HUDEP-2 (cell line): ENCODE results near the gene FUBP1.
A peak's percentile ranks its signal among the peaks of the same experiment; 100 is the strongest.
"Not testable (repeated sequence)": the region's sequence is repeated elsewhere in the genome, so short reads cannot be mapped to it uniquely, and the experiment has no call there.

Experiments
- DNase-seq, 76 experiments: peaks; one replicate each; lab custom pipeline; 2025; ENCODE audit not compliant: unreplicated experiment in 76 of 76; lab: John Stamatoyannopoulos, UW

The FUBP1 gene

DNA sequence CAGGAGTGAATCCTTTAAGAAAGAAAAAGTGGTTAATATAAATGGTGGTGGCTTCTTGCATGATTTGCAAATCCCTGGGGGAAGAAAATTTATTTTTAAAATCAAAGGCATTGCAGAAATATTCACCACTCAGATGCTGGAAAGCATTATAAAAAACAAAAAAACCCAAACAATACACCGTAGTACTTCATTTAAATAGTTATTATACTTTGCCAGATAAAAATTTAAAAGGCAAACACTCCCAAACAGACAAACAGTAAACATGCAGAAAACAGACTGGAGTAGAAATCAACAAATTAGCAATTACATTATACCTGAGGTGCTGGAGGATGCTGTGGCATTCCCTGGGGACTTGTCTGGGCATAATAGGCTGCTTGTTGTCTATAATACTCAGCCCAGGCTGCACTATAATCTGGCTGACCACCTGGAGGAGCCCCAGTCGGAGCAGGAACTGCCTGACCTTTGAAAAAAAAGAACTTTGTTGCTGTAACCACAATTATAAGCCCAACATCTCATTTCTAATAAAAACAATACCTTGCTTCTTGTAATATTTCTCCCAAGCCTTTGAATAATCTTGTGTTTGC, 29.9 kb downstream of the FUBP1 start:
- DNase-seq = peak in 9 of 76 experiments; percentile 1 to 26 (median 10)

DNA sequence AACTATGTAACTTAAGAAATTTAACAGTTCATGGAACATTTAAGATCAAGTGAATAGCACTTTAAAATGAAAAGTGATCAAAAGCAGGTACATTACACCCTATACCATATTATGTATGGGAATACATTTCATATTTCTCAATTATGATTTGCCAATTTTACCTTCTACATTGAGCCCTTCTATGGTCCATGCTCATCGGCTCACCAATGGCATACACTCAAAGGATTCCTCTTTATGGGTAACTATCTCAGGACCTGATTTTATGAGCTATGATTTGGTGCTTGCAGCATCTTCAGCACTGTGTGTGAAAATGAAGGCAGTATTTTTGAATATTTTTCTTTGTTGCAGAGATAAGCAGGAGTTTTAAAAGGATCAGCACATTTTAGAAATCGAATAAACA, 33.5 kb downstream of the FUBP1 start:
- no peak for DNase-seq

DNA sequence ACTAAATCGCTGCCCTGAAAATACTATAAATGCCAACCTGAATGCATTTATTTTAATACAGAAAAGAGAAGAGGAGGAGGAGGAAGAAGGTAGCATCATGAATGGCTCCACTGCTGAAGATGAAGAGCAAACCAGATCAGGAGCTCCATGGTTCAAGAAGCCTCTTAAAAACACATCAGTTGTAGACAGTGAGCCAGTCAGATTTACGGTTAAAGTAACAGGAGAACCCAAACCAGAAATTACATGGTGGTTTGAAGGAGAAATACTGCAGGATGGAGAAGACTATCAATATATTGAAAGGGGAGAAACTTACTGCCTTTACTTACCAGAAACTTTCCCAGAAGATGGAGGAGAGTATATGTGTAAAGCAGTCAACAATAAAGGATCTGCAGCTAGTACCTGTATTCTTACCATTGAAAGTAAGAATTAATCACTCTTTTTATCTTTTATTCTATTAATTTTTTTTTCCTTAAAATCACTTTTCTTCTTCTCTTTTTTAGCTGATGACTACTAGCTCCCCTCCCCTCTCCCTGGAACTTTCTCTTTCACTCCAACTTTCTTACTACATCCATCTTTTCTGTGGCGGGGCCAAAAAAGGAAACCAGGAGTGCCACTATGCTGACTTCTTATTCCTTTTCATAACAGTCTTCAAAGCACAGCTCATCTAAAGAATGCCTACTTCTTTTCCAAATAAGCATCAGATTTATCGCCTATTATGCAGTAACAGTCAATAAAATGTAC, 36.3 kb downstream of the FUBP1 start:
- no peak for DNase-seq

DNA sequence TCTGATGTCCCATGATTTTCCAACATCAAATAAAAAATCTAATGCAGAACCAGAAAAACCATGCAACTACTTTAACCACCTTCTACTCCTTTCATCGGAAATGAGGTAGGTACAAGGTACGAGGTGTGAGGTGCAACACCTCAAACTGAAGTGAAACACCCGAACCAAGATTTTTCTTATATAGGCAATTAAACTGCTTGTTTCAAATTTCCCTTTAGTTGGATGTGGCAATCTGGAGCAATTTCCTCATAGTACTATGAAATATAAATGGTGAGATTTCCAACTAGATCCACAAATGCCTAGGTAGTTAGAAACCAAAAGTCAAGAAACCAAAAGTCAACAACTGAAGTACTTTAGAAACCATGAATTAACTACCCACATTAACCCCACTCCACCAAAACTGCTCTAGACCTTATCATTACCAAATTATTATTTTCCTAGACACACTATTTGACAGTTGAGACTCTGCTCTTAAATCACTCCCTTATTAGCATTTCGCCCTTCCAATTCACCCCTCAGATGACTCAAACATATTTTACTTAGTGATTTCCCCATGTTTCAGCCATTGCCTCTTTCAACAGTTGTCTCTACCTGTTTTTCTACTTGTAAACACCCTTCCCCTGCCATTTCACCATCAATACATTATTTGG, 37.8 kb downstream of the FUBP1 start:
- no peak for DNase-seq

DNA sequence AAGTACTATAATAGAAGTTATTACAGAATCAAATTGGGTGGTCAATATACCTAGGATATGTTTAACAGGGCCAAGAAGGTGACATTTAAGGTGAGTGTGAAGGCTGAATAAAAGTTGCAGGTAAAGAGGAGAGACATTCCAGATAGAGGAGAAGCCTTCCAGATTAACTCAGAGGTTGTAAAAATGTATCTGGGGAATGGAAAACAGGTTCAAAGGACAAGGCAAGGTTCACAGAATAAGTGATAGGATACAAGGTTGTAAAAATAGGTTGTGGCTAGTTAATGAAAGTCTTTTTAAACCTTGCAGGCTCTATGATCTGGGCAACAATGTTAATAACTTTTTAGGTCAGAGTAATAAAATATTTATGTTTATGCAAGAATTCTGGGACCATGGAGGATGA, 40.2 kb downstream of the FUBP1 start:
- no peak for DNase-seq

DNA sequence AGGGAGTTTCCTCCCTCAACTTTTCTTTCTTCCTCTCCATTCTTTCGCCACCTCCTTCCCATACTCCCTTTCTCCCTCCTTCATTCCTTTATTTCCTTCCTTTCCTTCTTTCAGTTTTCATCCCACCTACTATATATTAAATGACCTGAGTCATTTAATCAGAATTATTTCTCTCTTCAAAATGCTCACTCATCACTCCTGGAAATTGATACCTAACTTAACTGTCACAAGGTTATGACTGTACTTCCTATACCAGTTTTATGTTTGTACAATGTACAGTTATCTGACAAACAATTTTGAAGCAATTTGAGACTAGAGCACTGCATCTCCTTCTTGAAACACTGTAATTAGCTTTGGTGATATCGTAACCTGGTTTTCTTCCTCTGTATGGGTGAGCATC, 49.1 kb downstream of the FUBP1 start:
- DNase-seq = no peak

DNA sequence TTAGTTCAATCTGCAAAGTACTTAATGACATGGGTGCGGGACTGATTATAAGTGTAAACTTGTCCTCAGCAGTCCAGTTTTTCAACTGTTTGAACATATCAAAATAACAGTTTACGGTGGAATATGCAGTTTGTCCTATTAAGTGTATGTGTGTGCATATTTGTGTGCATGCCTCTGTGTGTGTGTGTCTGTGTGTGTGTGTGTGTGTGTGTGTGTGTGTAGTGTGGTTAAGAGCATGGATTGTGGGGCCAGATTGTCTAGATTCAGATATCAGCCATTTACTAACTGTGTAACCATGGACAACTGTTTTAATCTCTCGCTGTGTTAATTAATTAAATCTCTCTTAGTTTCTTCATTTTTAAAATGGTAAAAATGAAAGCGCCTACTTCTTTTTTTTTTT, 51.5 kb downstream of the FUBP1 start:
- no peak for DNase-seq

DNA sequence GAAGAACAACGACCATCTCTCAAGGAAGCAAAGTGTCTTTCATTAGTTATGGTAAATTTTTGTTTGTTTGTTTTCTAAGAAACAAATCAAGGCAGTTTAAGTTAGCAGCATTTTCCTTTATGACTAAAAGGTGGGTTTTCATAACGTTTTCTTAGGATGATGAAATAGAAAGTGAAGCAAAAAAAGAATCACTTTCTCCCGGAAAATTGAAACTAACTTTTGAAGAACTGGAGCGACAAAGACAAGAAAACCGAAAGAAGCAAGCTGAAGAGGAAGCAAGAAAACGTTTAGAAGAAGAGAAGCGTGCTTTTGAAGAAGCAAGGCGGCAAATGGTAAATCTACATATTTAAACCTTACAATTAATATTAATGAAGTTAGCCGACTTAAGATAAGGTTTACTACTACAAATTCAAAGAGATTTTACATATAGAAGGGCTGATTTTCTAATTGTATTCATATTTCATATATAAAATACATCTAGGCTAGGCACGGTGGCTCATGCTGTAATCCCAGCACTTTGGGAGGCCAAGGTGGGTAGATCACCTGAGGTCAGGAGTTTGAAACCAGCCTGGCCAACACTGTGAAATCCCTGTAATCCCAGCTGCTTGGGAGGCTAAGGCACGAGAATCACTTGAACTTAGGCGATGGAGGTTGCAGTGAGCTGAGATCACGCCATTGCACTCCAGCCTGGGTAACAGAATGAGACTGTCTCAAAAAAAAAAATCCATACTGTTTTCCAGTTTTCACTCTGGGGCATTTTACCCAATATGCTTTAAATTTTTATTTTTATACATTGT, 52.1 kb downstream of the FUBP1 start:
- no peak for DNase-seq

DNA sequence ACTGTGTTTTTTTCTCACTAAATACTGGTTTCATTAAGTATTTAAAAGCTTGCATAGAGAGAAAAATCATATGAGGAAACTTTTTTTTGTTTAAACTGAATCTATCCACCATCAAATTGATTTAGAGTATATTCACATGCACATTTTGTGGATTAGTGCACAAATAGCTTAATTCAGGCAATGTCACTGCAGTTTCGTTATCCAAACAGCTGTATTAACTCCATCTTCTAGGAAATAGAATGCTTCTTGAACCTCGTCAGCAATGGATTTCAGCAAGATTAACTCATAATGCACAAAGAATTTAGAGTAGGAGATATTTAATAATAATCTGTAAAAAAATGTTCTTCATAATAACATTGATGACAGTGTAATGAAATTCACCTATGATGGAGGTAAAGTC, 52.9 kb downstream of the FUBP1 start:
- DNase-seq = no peak

DNA sequence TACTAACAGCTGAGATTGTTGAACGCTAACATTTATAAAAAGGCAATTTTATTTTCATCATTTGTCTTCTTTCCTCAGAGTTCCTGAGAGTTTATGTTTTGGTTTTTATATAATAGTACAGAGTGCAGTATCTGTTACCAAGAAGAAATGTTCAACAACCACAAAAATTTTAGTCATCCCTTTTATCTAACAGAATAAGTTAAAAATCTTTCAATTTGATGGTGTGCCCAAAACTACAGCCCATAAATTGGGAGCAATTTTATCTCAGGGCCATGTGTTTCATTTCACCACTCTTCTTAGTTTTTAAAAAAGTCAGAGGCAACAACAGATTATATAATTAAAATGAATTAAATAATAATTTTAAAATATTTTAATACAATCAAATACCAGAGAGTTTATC, 53.4 kb downstream of the FUBP1 start:
- DNase-seq = no peak

DNA sequence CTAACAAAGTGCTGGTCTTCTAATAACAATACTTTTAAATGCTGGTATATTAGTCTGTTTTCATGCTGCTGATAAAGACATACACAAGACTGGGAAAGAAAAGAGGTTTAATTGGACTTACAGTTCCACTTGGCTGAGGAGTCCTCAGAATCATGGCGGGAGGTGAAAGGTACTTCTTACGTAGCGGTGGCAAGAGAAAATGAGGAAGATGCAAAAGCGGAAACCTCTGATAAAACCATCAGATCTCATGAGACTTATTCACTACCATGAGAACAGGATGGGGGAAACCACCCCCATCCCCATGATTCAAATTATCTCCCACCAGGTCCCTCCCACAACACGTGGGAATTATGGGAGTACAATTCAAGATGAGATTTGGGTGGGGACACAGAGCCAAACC, 60.0 kb downstream of the FUBP1 start:
- not testable (repeated sequence) for DNase-seq

DNA sequence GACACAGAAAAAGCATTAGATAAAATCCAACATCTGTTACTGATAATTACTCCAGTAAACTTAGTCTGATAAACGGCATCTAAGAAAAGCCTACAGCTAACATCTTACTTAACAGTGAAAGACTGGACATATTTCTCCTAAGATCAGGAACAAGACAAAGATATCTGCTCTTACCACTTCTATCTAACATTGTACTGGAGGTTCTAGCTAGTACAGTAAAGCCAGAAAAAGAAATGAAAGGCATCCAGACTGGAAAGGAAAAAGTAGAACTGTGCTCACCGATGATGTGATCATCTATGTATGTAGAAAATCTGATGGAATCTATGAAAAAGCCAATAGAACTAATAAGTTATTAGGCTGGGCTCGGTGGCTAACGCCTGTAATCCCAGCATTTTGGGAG, 68.8 kb downstream of the FUBP1 start:
- DNase-seq = no peak

DNA sequence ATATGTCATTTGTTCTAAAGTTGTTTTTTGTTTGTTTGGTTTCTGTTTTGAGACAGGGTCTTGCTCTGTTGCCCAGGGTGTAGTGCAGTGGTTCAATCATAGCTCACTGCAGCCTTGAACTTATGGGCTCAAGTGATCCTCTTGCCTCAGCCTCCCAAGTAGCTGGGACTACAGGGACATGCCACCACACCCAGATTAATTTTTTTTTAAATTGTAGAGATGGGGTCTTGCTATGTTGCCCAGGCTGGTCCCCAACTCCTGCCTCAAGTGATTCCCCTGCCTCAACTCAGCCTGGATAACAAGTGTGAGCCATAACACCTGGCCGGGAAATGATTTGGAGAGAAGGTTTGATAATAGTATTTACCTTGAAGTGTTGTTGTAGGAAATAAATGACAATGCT, 72.2 kb downstream of the FUBP1 start:
- no peak for DNase-seq

DNA sequence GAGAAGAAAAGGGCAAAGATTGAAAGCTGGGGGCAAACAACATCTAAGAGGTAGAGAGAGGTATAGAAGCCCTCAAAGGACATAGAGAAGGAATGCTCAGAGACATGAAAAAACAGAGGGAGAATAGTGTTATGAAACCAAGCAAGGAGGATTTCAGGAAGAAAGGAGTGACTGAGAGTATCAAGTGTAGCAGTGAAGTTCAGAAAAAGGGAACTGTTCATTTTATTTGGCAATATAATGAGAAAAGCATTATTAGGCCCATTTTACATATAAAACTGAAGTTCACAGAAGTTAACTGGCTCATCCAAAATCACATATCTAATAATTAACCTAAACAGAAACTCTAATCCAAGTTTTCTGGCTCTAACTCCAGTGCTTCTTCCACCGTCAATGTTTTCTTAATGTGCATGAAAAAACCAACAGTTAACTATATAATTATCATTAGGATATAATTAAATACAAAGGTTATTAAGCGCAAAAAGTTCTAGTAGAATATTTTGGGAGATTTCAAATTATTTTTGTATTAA, 72.8 kb downstream of the FUBP1 start:
- DNase-seq = no peak

DNA sequence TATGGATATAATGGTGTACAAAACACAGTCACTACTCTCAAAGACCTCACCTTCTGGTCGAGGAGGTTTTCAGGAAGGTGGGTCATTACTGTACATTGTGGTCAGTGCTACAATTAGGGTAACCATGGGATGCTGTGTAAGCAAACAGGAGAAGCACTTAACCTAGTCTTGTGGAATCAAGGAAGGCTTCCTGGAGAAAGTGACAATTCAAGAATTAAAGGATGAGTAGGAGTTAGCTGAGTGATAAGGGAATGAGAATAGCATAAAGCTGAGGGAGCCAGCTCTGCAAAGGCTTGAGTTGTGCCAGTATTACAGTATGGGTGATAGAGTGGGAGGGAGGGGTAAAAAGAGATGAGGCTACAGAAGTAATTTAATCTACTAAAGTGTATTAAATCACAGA, 73.3 kb downstream of the FUBP1 start:
- no peak for DNase-seq

DNA sequence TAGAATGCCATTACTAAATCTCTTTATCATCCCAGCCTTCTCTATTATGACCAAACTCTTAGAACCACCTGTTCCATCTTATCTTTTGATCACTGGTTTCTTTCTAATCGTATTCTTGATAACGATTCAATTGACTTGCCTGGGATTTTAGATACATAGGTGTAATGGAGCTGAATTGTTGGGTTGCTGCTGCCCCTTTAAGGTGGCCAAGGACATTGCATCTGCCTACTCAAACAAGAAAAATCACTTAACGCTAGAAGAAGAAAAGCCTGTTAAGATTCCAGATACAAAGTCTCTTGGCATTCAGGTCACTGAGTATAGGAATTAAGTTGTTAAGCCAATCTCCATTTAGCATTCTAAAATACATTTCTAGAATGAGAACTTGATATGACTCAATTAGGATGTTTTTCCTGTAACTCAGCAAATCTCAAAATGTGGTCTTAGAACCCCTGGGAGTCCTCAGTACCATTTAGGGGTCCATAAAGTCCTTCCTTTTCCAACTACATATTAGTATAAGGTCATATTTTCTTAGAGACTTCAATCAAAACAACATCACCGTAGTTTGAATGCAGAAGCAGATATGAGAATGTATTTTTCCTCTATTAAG, 78.1 kb downstream of the FUBP1 start:
- peak in 20 of 76 experiments; percentile 0 to 39 (median 9) for DNase-seq

DNA sequence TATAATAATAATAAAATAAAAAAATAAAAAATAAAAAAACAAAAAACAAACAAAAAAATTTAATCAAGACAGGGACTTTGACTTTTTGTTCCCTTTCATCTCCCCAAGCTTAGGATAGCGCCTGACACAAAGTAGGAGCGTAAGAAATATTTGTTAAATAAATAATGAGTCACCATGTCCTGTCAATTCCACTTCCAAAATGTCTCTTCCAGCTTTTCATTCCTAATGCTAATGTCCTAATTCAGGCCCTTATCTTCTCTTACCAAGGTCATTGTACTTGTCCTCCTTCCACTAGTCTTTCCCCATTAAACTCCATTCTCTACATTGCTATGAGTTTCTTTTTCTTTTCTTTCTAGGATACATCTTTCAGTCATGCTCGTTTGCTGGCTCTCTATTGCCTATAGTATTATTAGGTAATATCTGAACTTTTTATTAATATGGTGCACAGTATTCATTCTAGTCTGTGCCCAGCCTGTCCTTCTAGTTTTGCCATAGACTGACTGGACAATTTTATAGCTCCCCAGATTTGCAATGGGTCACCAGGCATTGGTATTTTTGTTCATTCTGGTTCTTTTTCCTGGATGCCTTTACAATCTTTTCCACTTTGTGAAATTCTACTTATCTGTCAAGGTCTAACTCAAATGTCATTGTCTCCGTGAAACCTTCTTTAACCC, 79.1 kb downstream of the FUBP1 start:
- DNase-seq = no peak
